ENCODE data around the gene PPP2R5C. TPM values are rescaled to one million over a fixed set of nuclear protein-coding genes. Genes with fewer than 3 reads are reported as not detected.

Gene PPP2R5C
- total RNA-seq, 4 donors from 2014 or later, result 66.2 to 211 (median 116) TPM

DNA sequence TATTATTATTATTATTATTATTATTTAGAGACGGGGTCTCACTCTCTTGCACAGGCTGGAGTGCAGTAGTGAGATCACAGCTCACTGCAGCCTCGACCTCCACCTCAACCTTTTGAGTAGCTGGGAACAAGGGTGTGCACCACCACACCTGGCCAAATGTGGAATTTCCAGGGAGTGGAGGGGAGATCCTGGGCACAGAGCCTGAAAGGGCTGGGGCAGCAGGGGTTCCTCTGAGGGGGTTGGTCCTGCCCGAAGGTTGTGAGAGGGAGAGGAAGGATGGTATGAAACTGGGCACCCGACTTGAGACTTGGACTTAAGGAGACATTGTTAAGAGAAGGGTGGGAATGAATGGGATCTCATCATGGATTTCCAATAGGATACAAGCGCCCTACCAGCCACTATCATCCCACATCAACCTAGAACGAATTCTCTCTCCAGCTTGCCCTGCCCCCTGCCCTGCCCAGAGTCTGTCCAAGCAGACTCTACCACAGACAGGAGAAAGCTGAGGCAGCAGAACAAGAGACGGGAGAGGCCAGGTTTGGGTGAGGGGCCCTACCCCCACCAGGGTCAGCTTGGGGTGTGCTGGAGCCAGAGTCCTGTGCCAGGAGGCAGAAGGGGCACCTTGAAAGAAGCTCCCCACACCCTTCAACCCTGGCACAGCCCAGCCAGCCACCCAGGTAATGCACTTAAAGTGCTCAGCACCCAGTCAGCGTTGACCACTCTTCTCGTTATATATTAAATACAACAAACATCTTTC lies 200.4 kb downstream of the PPP2R5C start:
- 61 to 79% methylated on average over 4 to 9 of the region's 9 CpGs for WGBS, 2 donors (ENCODE audit: low coverage in 1 of 2)

DNA sequence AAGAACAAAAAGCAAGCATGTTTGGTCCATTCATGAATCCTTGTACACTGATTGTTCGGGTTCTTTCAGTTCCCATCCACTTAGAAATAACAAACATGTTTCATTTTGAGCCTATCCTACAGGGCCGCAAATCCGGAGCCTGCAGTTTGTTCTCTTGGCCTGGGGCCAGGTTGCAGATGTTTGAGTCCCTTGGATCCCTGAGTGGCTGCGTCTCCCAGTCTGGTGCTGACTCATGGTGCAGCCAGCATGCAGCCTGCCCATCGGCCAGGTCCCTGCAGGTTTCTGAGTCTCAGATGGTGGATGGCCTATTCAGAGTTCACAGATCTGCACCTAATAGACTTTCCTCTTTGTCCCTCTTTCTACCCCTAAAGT lies 201.0 kb downstream of the PPP2R5C start:
- Histone ChIP-seq H3K36me3 (no peaks in the 10 kb centered on the region), H3K4me3 (no peak overlapping the region), H3K9me3 (no peaks in the 10 kb centered on the region), H3K4me1 (peaks cover 8 to 41% (median 28%) of the 10 kb centered on the region in 4 donors), H3K27me3 (no peaks in the 10 kb centered on the region), H3K27ac (peak overlapping the region; percentile 65 to 99 (median 82))
- DNase-seq, result peak; percentile 64
- WGBS, 2 donors (ENCODE audit: low coverage in 1 of 2), result 46 to 60% methylated on average over 1 to 5 of the region's 5 CpGs
- in situ Hi-C loops (cut with MboI; ENCODE audit: low pct_ligation_motif_present in 1 of 4, low pct_unique_long_range_greater_than_20kb in 1 of 4, low sequenced_read_pairs in 3 of 4), result loop anchor here in 2 of 4 donors (10.0 to 25.0 kb wide), 2 partner anchors 132 to 350 kb away; partner anchors contain the start of genes MOK (in 1 of the 2) and ZNF839 (in 1 of the 2)
- no peak for TF ChIP-seq POLR2AphosphoS5 (IDR thresholded peaks at IDR 0.05)
- no peak for TF ChIP-seq POLR2A (IDR thresholded peaks at IDR 0.05)
- TF ChIP-seq, protein P1, sequence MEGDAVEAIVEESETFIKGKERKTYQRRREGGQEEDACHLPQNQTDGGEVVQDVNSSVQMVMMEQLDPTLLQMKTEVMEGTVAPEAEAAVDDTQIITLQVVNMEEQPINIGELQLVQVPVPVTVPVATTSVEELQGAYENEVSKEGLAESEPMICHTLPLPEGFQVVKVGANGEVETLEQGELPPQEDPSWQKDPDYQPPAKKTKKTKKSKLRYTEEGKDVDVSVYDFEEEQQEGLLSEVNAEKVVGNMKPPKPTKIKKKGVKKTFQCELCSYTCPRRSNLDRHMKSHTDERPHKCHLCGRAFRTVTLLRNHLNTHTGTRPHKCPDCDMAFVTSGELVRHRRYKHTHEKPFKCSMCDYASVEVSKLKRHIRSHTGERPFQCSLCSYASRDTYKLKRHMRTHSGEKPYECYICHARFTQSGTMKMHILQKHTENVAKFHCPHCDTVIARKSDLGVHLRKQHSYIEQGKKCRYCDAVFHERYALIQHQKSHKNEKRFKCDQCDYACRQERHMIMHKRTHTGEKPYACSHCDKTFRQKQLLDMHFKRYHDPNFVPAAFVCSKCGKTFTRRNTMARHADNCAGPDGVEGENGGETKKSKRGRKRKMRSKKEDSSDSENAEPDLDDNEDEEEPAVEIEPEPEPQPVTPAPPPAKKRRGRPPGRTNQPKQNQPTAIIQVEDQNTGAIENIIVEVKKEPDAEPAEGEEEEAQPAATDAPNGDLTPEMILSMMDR (IDR thresholded peaks at IDR 0.05), result no peak
- TF ChIP-seq EP300 (IDR thresholded peaks at IDR 0.05; ENCODE audit: low read depth), result no peak
- intact Hi-C loops (cut with DNase I; ENCODE audit: low total_unique reads), result loop anchor here (5.0 kb wide), 1 partner anchor 190 kb away; no protein-coding TSS in a partner anchor

More for the DNA sequence above, 200.4 kb downstream of the PPP2R5C start:
- H3K4me3 ChIP-seq, result no peak overlapping the region
- no peaks in the 10 kb centered on the region for H3K27me3 ChIP-seq
- TF ChIP-seq POLR2AphosphoS5 (IDR thresholded peaks at IDR 0.05), result no peak
- TF ChIP-seq EP300 (IDR thresholded peaks at IDR 0.05; ENCODE audit: low read depth), result no peak
- no peak for TF ChIP-seq POLR2A (IDR thresholded peaks at IDR 0.05)
- TF ChIP-seq, protein P1 (IDR thresholded peaks at IDR 0.05), result no peak
- in situ Hi-C loops (cut with MboI; ENCODE audit: low pct_ligation_motif_present in 1 of 4, low pct_unique_long_range_greater_than_20kb in 1 of 4, low sequenced_read_pairs in 3 of 4), result loop anchor here in 2 of 4 donors (10.0 to 25.0 kb wide), 2 partner anchors 133 to 350 kb away; partner anchors contain the start of genes MOK (in 1 of the 2) and ZNF839 (in 1 of the 2)
- DNase-seq, result no peak
- H3K4me1 ChIP-seq, result peaks cover 8 to 36% (median 23%) of the 10 kb centered on the region in 4 donors
- H3K36me3 ChIP-seq, result no peaks in the 10 kb centered on the region
- H3K27ac ChIP-seq, result peak overlapping the region; percentile 65 to 99 (median 82)
- no peaks in the 10 kb centered on the region for H3K9me3 ChIP-seq
- intact Hi-C loops (cut with DNase I; ENCODE audit: low total_unique reads), result loop anchor here (5.0 kb wide), 1 partner anchor 190 kb away; no protein-coding TSS in a partner anchor

DNA sequence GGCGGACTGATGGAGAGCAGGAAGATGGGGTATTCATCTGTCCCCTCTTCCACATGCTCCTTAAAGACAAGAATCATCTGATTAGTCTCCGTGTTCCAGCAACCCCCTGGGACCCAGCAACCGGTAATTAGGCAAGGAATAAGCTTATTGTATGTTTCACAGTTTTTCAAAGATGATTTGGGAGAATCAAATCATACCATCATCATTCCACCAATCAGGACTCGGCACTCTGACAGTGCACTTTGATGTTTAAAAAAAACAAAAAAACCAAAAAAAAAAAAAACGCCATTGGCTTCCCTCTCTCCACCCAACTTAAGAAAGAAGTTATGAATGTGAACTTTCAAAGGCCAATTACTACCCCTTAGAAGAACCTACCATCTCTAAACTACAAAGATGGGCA lies 201.5 kb downstream of the PPP2R5C start:
- WGBS, 2 donors (ENCODE audit: low coverage in 1 of 2), result 82 to 94% methylated on average over 5 of the region's 5 CpGs
- in situ Hi-C loops (cut with MboI; ENCODE audit: low pct_ligation_motif_present in 1 of 4, low pct_unique_long_range_greater_than_20kb in 1 of 4, low sequenced_read_pairs in 3 of 4), result loop anchor here in 2 of 4 donors (10.0 to 25.0 kb wide), 2 partner anchors 132 to 349 kb away; partner anchors contain the start of genes MOK (in 1 of the 2) and ZNF839 (in 1 of the 2)
- peak overlapping the region; percentile 44 to 99 (median 82) for H3K27ac ChIP-seq

More for the DNA sequence above, 201.5 kb downstream of the PPP2R5C start:
- no peaks in the 10 kb centered on the region for H3K36me3 ChIP-seq
- no peaks in the 10 kb centered on the region for H3K9me3 ChIP-seq
- intact Hi-C loops (cut with DNase I; ENCODE audit: low total_unique reads), result loop anchor here (5.0 kb wide), 1 partner anchor 191 kb away; no protein-coding TSS in a partner anchor
- DNase-seq, result no peak
- no peaks in the 10 kb centered on the region for H3K27me3 ChIP-seq
- H3K4me1 ChIP-seq, result peaks cover 8 to 47% (median 29%) of the 10 kb centered on the region in 4 donors
- H3K4me3 ChIP-seq, result no peak overlapping the region
- TF ChIP-seq POLR2A (IDR thresholded peaks at IDR 0.05), result no peak
- TF ChIP-seq, protein P1 (IDR thresholded peaks at IDR 0.05), result no peak
- no peak for TF ChIP-seq POLR2AphosphoS5 (IDR thresholded peaks at IDR 0.05)
- TF ChIP-seq EP300 (IDR thresholded peaks at IDR 0.05; ENCODE audit: low read depth), result no peak

All from transverse colon (tissue), 4 donors.